Dendritic cell treated with granulocyte-macrophage colony-stimulating factor and Interleukin-4, amounts not matched to agents 40 ng/mL and 50 ng/mL, for 4 days (primary cell): ENCODE data around the gene KRT33B.

ENCODE experiments used
- H3K27ac Mint-ChIP-seq: one replicate; pipeline ENCODE4 v1.8.0; 2022; ENCODE audit warnings: mild to moderate bottlenecking, mixed read lengths
- H3K27me3 Mint-ChIP-seq: one replicate; pipeline ENCODE4 v1.8.0; 2022; ENCODE audit warnings: mild to moderate bottlenecking, mixed read lengths
- H3K36me3 Mint-ChIP-seq: one replicate; pipeline ENCODE4 v1.8.0; 2022; ENCODE audit warnings: low read depth, mixed read lengths
- H3K4me1 Mint-ChIP-seq: one replicate; pipeline ENCODE4 v1.8.0; 2022; ENCODE audit warnings: low read depth, mixed read lengths
- H3K4me3 Mint-ChIP-seq: one replicate; pipeline ENCODE4 v1.8.0; 2022; ENCODE audit warnings: mild to moderate bottlenecking, moderate library complexity, mixed read lengths
- H3K9me3 Mint-ChIP-seq: one replicate; pipeline ENCODE4 v1.8.0; 2022; ENCODE audit warnings: mixed read lengths
- intact Hi-C: fragments of 100-400 bp; cut with micrococcal nuclease; formaldehyde crosslinking; loops from one replicate; pipeline ENCODE4 v1.15.0; 2022

Gene KRT33B

GRCh38 chr17:41315814-41316445 is 53.7 kb downstream of the KRT33B start:
- Mint-ChIP-seq H3K9me3 (peaks cover 13% of the 10 kb centered on the region), H3K4me3 (no peak overlapping the region), H3K27ac (no peak overlapping the region), H3K27me3 (peaks cover 19% of the 10 kb centered on the region), H3K4me1 (no peaks in the 10 kb centered on the region), H3K36me3 (no peaks in the 10 kb centered on the region)
- intact Hi-C loops = no loop called here

- no peaks in the 10 kb centered on the region for H3K4me1 Mint-ChIP-seq
- no peak within 1 kb of the TSS for H3K4me3 Mint-ChIP-seq
- H3K9me3 Mint-ChIP-seq = peaks cover 9% of the 10 kb centered on the region
- peaks cover 19% of the 10 kb centered on the region for H3K27me3 Mint-ChIP-seq
- H3K27ac Mint-ChIP-seq = no peak within 1 kb of the TSS
- intact Hi-C loops = no loop called here
- no peaks in the 10 kb centered on the region for H3K36me3 Mint-ChIP-seq
These were observed 54.3 kb downstream of the KRT33B start, which contains the start of gene KRTAP17-1 for GRCh38 chr17:41315204-41315794. Gene KRTAP17-1 (minus strand): TSS chr17:41315710. CDS start chr17:41315650, 60 bp downstream.
